Right lobe of liver (tissue), 6 donors: ENCODE measurements around the gene RNF157. TPM values are rescaled to one million over a fixed set of nuclear protein-coding genes. Genes with fewer than 3 reads are reported as not detected.

Experiments
- ATAC-seq, 4 donors: fragments of 200-7000 bp; cut with Tn5 transposase; one replicate each; pipeline ENCODE4 v1.9.1; 2020; ENCODE audit warnings: mild to moderate bottlenecking in 4 of 4, moderate library complexity in 4 of 4
- DNase-seq, 3 donors: peaks; one replicate each; pipeline ENCODE4 v3.0.0-alpha.2; 2020
- H3K27ac ChIP-seq, 3 donors: fragments of 200-600 bp; one replicate each; pipeline ENCODE4 v1.8.0; 2022
- H3K27me3 ChIP-seq, 2 donors: fragments of 200-600 bp; one replicate each; pipeline ENCODE4 v1.8.0; 2022
- H3K36me3 ChIP-seq, 4 donors: fragments of 200-600 bp; sonication (generic) in 1 of 4; one replicate each; pipeline versions ENCODE4 v1.5.1 to v1.8.0; 2017 to 2022; ENCODE audit warnings: control low read depth in 1 of 4
- H3K4me1 ChIP-seq, 4 donors: fragments of 200-600 bp; sonication (generic) in 1 of 4; one replicate each; pipeline versions ENCODE4 v1.5.1 to v1.8.0; 2017 to 2022; ENCODE audit warnings: control low read depth in 1 of 4
- H3K4me3 ChIP-seq, 3 donors: fragments of 200-600 bp; one replicate each; pipeline ENCODE4 v1.8.0; 2022
- H3K9me3 ChIP-seq, 4 donors: fragments of 200-600 bp; sonication (generic) in 1 of 4; one replicate each; pipeline versions ENCODE4 v1.5.1 to v1.8.0; 2017 to 2022; ENCODE audit warnings: control low read depth in 1 of 4
- POLR2A ChIP-seq: fragments of 450-650 bp; IDR thresholded peaks from one replicate; pipeline ENCODE4 v1.6.1; 2017; ENCODE audit warnings: antibody characterized with exemption, mild to moderate bottlenecking
- WGBS: methylation state at CpG from one replicate; pipeline ENCODE4 v1.1.6; 2018; ENCODE audit warnings: low coverage, low lambda C conversion rate; ENCODE audit not compliant: insufficient coverage; ENCODE audit errors: missing lambda C conversion rate; 5-methylcytosine and 5-hydroxymethylcytosine counted together
- intact Hi-C, 2 donors: fragments of 100-400 bp; cut with DNase I; formaldehyde crosslinking; loops; one replicate each; pipeline versions ENCODE4 v1.11.2 to v1.14.1; 2022
- total RNA-seq, 6 experiments: library from RNA; depleted of rRNA in 2 of 6; stranded (reverse); fragments of >200 nt in 2 of 6; fragmentation: NEBNext Ultra II Directional in 3 of 6; extraction: Animal tissue kit (Norgen Biotek cat#: 25700) in 3 of 6; gene quantifications; one replicate each; pipeline versions ENCODE4 v1.1.0 to v1.2.4, GENCODE V29; 2016 to 2023
- TF ChIP-seq, protein P1 (sequence below), 4 donors: fragments of 200-600 bp in 3 of 4; fragments of 450-650 bp in 1 of 4; IDR thresholded peaks; one replicate each; pipeline versions ENCODE4 v1.5.1 to v1.8.0; 2016 to 2022; ENCODE audit warnings: antibody characterized with exemption in 4 of 4, mild to moderate bottlenecking in 2 of 4
- donor health status: DM: no; HTN: yes; CAD: no.
- donor health status: DM: no; HTN: no; CAD: no.
- donor health status: DM: no; HTN: no; CAD: no.
- donor health status: DM: no; HTN: yes; CAD: no.
- donor health status: DM: no; HTN: yes; CAD: no.

RNF157 gene
- total RNA-seq, 6 experiments from 2014 or later: 0.39 to 14.5 (median 6.0) TPM

DNA sequence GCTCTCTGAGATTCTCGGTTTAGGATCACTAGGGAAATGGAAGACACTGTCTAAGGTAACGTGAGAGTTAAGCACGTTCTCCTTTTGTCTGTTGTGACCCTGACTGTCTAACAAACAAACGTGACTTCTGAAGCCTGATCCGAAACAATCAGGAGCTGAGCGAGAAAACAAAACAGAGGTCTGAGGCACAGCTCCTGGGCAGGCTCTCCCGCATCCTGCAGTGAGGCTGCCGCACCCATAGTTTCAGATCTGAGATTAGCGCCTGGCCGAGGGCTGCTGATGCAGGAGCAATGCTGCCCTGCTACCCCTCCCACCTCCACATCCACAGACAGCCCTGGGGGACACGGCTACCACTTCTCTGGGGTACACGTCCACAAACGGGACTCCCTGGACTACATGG lies 46.7 kb downstream of the RNF157 start:
- DNase-seq: no peak
- Histone ChIP-seq H3K36me3 (no peaks in the 10 kb centered on the region), H3K9me3 (no peaks in the 10 kb centered on the region), H3K27ac (no peak overlapping the region), H3K4me1 (peaks cover 0 to 25% (median 12%) of the 10 kb centered on the region in 4 donors), H3K27me3 (no peaks in the 10 kb centered on the region), H3K4me3 (no peak overlapping the region)
- intact Hi-C loops: no loop called here
- no peak for TF ChIP-seq POLR2A
- TF ChIP-seq, protein P1, sequence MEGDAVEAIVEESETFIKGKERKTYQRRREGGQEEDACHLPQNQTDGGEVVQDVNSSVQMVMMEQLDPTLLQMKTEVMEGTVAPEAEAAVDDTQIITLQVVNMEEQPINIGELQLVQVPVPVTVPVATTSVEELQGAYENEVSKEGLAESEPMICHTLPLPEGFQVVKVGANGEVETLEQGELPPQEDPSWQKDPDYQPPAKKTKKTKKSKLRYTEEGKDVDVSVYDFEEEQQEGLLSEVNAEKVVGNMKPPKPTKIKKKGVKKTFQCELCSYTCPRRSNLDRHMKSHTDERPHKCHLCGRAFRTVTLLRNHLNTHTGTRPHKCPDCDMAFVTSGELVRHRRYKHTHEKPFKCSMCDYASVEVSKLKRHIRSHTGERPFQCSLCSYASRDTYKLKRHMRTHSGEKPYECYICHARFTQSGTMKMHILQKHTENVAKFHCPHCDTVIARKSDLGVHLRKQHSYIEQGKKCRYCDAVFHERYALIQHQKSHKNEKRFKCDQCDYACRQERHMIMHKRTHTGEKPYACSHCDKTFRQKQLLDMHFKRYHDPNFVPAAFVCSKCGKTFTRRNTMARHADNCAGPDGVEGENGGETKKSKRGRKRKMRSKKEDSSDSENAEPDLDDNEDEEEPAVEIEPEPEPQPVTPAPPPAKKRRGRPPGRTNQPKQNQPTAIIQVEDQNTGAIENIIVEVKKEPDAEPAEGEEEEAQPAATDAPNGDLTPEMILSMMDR (IDR thresholded peaks at IDR 0.05): no peak
- 86% methylated on average over 7 of the region's 13 CpGs for WGBS
- no peak for ATAC-seq

DNA sequence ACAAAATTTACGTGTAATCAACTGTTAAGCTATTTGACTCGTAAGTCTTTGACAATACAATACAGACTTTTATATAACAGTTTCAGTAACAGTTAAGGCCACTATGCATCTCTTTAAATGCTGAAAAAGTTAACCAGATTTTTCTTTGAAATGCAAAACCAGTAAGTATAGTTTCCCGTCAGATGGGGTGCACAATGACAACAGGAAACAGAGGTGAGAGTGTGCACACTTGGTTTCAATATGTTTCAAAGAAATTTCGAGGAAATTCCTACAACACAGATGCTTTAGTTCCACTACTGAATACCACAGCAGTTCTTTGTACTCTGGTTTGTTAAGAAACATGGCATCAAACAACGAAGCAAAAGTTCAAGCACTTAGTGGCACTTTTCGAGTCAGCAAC lies 48.4 kb downstream of the RNF157 start:
- Histone ChIP-seq H3K4me1 (peaks cover 0 to 15% (median 6%) of the 10 kb centered on the region in 4 donors), H3K4me3 (no peak overlapping the region), H3K36me3 (no peaks in the 10 kb centered on the region), H3K27me3 (no peaks in the 10 kb centered on the region), H3K9me3 (no peaks in the 10 kb centered on the region), H3K27ac (no peak overlapping the region)
- intact Hi-C loops: no loop called here
- WGBS: 39% methylated on average over 6 of the region's 6 CpGs
- ATAC-seq (peak in 1 of 4 donors; percentile 19), DNase-seq (no peak)
- TF ChIP-seq POLR2A: no peak
- TF ChIP-seq, protein P1 (IDR thresholded peaks at IDR 0.05): no peak

DNA sequence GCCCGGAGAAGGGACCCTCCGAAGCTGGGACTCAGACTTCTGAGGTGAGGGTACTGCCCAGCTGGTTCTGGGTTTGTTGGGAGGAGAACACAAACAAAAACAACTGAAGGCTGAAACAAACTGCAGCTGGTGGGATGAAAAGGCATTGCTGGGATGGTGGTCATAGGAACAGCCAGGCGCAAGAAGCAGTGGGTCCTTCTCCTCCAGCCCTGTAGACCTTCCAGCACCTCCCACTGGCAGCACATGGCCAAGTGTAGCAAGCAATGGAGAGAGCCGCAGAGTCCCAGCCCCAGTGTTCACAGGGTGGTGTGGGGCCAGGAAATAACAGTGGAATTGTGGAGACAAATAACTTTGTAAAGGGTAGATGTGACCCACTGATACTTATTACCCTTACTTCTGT lies 50.6 kb downstream of the RNF157 start:
- Histone ChIP-seq H3K27me3 (no peaks in the 10 kb centered on the region), H3K27ac (no peak overlapping the region), H3K36me3 (no peaks in the 10 kb centered on the region), H3K4me1 (peaks cover 0 to 6% (median 0%) of the 10 kb centered on the region in 4 donors), H3K4me3 (no peak overlapping the region), H3K9me3 (no peaks in the 10 kb centered on the region)
- DNase-seq (no peak), ATAC-seq (no peak)
- TF ChIP-seq, protein P1 (IDR thresholded peaks at IDR 0.05): no peak
- TF ChIP-seq POLR2A: no peak
- 93% methylated on average over 3 of the region's 4 CpGs for WGBS
- intact Hi-C loops: no loop called here

DNA sequence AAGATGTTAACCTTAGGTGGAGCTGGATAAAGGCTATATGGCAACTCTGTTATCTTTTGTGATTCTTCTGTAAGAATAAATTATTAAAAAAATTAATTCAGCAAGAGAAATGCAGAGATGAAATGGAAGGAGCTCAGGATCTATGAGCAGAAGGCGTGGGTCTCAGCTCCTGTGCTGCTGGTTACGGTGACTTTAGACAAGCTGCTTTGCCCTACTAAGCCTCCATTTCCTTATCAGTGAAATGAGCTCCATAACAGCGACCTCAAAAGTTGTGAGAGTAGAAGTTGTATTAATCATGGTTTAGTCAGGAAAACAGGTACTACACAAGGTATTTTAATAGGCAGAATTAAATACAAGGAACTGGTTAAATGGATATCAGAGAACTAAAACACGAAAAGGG lies 51.0 kb downstream of the RNF157 start:
- Histone ChIP-seq H3K27ac (no peak overlapping the region), H3K27me3 (no peaks in the 10 kb centered on the region), H3K4me3 (no peak overlapping the region), H3K9me3 (no peaks in the 10 kb centered on the region), H3K4me1 (peaks cover 0 to 8% (median 0%) of the 10 kb centered on the region in 4 donors), H3K36me3 (no peaks in the 10 kb centered on the region)
- ATAC-seq (no peak), DNase-seq (no peak)
- 72% methylated on average over 4 of the region's 4 CpGs for WGBS
- intact Hi-C loops: no loop called here
- TF ChIP-seq, protein P1 (IDR thresholded peaks at IDR 0.05): no peak
- no peak for TF ChIP-seq POLR2A
